ENCODE measurements around the gene RAP1B.

- TF ChIP-seq REST (IDR thresholded peaks at IDR 0.05; ENCODE audit: low read depth), result no peak
- TF ChIP-seq CREB1 (IDR thresholded peaks at IDR 0.05; ENCODE audit: low read depth), result no peak
- TF ChIP-seq TAF1 (IDR thresholded peaks at IDR 0.05; ENCODE audit: low read depth), result no peak
- TF ChIP-seq CEBPB (IDR thresholded peaks at IDR 0.05), result no peak
- no peak for TF ChIP-seq MAX (IDR thresholded peaks at IDR 0.05)
- TF ChIP-seq EGR1 (IDR thresholded peaks at IDR 0.05), result no peak
- TF ChIP-seq YY1 (IDR thresholded peaks at IDR 0.05; ENCODE audit: low read depth), result no peak
- no peak for TF ChIP-seq RAD21 (IDR thresholded peaks at IDR 0.05; ENCODE audit: low read depth)
- TF ChIP-seq FOXM1 (IDR thresholded peaks at IDR 0.05; ENCODE audit: borderline replicate concordance, low read depth), result no peak
- no peak for TF ChIP-seq NFIC (IDR thresholded peaks at IDR 0.05)
- TF ChIP-seq ZBTB7A (IDR thresholded peaks at IDR 0.05; ENCODE audit: low read depth), result no peak
These were observed 20.5 kb downstream of the RAP1B start for GRCh38 chr12:68631227-68631626.

Measured in Ishikawa (cell line).